Hematopoietic multipotent progenitor cell treated with erythropoietin and hydrocortisone succinate and interleukin-3 and kit ligand, for 15 days (in vitro differentiated cells): ENCODE results near the gene ANKRD44.
"Not testable (repeated sequence)": the region's sequence is repeated elsewhere in the genome, so short reads cannot be mapped to it uniquely, and the experiment has no call there.

Experiments
- DNase-seq: peaks from one replicate; pipeline ENCODE4 v3.0.0-alpha.2; 2015; ENCODE audit warnings: low spot score

Gene ANKRD44

DNA sequence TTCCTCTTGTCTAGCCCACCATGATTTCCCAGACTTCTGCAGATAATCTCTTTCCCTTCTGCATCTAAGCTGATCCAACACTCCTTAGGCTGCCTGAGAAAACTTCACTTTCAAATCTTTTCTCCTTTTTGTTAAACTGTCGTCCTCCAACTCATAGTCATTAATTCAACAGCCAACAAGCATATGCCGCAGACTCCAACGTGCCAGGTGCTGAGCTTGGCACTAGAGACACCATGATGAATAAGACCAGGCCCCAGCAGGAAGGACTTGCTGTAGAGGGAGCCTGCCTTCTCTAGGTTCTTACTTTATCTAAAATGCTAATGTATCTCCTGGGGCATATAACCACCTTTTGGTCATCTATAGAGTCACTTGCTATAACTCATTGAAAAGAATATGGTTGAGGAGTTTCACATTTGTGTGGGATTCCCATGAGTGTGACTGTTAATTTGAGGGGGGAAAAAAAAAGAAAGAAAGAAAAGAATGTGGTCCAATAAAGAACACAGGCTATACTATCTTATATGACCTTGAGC is 51.0 kb downstream of the ANKRD44 start:
- no peak for DNase-seq

- DNase-seq, result no peak
Observed at GRCh38 chr2:197258580-197258979, 52.0 kb downstream of the ANKRD44 start.

GRCh38 chr2:197256547-197257170 is 53.9 kb downstream of the ANKRD44 start:
- DNase-seq, result no peak

DNA sequence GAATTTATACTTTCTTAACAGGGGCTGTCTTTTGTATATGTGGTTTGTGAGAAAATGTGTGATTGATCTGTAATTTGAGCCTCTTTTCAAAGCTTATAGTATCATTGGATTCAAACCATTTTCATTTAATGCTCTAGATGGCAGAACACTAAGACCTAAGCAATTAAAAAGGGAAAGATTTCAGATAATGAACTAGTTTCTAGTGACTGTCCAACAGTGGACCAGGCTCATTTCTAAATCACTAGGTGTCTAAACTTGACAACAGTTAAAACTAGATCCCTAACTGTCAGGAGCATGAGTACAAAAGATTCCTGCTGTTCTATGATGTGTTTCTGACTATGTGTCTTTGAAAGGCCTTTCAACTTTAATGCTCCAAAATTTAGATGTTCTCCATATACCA is 54.6 kb downstream of the ANKRD44 start:
- DNase-seq, result no peak

DNA sequence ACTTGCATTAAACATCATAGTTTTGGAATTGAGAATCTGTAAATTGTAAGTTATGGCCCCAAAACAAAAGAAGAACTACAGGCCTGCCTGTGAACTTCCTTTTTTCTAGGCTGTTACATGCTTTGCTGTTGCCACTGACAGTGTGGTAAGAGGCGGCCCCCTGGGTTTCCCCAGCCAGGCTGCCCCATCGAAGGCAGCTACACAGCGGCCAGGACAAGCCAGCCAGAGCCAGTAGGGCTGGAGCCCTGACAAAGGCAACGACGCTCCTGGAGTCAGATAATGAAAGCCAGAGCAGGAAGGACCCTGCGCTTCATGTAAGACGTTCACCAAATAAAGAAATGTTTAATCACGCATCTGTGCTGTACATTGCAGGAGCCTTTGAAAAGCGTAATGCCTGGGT is 55.0 kb downstream of the ANKRD44 start:
- DNase-seq, result no peak

DNA sequence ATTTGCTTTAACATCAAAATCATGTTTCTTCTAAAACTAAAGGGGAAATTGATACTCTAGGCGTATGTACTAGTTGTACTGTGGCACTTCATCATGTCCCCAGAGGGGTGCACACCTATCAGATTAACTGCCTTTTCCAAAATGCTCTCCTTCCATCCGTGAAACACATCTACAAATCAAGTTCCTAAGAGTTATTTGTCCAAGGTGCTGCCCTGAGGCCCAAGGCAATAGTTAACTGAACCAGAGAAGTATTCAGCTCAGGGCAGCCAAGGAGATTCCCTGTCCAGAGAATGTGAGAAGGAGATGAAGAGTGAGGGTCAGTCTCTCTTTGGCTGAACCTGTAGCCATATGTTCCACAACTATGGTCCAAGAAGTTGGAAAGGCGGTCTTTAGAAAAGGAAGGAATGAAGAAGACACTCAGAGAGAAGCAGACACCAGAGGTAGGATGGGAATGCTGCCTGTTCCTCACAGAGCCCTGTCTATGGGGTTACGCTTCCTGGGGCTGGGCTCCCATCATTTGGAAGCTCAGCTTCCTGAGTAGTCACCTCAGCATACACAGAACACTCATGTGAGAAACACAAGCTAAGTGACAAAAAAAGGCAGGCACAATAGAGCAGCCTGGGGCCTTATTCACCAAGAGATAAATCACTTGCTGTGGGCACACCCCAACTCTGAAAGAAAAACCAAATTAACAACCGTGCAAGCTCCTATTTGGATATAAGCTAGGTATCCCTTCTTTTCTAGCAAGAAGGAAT is 55.6 kb downstream of the ANKRD44 start:
- no peak for DNase-seq

GRCh38 chr2:197251576-197251975 is 59.0 kb downstream of the ANKRD44 start:
- DNase-seq, result no peak

GRCh38 chr2:197251163-197251562 is 59.4 kb downstream of the ANKRD44 start:
- no peak for DNase-seq

GRCh38 chr2:197250084-197250397 is 60.5 kb downstream of the ANKRD44 start:
- no peak for DNase-seq

GRCh38 chr2:197249381-197250083 is 61.0 kb downstream of the ANKRD44 start:
- no peak for DNase-seq

DNA sequence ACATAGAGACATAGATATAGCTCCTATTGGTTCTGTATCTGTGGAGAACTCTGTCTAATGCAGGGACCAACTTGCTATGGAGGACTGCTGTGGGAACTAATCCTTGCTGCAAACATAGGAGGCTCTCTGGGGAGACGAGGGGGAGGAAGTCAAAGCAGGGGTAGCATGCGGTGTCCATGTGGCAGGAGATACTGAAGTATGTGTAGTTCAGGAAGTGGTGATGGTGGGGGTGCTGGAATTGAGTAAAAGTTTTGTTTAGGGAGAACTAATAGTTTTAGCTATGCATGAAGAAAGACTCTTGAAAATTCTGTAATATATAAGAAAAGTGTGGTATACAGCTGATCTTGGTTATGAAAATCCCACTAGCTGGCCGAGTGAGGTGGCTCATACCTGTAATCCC is 62.0 kb downstream of the ANKRD44 start:
- DNase-seq, result no peak

GRCh38 chr2:197248001-197248401 is 62.6 kb downstream of the ANKRD44 start:
- DNase-seq, result no peak

DNA sequence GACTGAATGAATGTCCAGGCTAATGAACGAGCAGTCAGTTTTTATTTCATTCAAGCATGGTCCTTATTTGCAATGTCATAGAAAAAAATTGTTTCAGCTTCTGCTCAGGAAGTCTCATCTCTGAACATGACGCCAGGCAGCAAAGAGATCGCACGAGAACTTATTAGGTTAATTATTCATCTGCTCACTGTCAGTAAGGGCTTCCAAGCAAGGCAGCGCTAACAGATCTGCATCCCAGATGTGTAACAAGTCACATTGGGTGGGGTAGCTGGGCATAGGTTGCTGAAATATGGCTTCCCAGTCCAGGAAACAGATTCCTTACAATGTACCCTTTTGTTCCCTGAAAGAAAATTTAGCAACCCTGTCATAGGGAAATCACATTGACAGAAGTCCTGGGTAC is 63.5 kb downstream of the ANKRD44 start:
- no peak for DNase-seq

DNA sequence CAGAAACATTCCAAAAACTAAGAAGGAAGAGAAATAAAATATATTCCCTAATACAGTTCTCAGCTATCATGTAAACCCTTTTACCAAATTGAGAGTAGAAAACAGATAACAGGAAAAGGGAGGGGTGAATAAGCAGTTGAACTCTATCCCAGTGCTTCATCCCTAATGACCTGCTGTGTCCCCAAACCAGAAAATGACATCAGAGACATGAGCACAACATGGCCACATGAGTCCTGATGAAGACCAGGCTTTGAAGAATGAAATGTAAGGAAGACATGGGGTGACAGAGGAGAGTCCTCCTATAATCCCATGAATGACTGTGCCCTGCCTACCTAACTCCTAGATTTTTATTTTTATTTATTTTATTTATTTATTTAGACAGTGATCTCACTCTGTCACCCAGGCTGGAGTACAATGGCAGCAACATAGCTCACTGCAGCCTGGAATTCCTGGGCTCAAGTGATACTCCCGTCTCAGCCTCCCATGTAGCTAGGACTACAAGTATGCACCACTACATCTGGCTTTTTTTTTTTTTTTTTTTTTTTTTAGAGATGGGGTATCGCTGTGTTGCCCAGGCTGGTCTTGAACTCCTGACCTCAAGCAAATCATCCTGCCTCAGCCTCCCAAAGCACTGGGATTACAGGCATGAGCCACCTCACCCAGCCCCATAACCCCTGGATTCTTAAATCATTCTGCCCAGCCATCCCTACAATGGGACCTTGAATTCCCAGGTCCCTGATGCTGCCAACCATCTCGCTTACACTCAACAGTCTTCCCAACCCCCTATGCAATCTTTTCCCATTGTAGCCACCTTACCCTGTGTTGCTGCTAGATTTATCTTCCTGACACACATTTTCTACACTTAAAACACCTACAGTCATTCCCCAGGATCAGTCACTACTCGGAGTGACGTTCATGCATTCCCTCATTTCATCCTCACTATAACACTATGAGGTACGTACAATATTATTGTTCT is 64.5 kb downstream of the ANKRD44 start:
- no peak for DNase-seq

GRCh38 chr2:197244349-197244748 is 66.2 kb downstream of the ANKRD44 start:
- no peak for DNase-seq

- DNase-seq, result no peak
Observed at GRCh38 chr2:197242719-197243118, 67.9 kb downstream of the ANKRD44 start.

DNA sequence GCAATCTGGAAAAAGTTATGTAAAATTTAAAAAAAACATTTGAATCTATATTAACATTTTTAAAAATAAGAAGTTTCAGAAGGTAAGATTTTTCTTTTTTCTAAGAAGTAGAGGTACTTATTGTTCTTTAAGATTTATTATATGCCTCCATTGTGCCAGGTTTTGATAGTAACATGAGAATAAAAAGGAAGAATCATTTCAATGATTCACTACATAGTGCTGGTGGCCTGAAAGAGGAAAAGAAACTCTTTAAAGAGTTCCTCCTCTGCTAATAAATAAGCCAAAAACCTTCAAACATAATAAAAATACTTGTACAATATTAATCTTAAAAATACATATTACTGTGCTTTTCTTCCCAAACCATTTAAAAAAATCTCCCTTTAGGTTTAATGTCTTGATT is 69.0 kb downstream of the ANKRD44 start:
- no peak for DNase-seq

- no peak for DNase-seq
Observed at GRCh38 chr2:197241153-197241552, 69.4 kb downstream of the ANKRD44 start.

GRCh38 chr2:197240421-197241041 is 70.0 kb downstream of the ANKRD44 start:
- no peak for DNase-seq

DNA sequence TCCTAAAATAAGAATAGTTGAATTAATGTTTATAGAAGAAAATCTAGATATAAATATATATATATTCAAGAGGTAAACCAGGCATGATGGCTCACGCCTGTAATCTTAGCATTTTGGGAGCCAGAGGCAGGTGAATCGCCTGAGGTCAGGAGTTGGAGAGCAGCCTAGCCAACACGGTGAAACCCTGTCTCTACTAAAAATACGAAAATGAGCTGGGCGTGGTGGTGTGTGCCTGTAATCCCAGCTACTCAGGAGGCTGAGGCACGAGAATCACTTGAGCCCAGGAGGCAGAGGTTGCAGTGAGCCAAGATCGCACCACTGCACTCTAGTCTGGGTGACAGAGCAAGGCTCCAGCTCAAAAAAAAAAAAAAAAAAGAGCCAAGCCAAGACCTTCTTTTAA is 70.6 kb downstream of the ANKRD44 start:
- not testable (repeated sequence) for DNase-seq

- no peak for DNase-seq
Observed at GRCh38 chr2:197239434-197239833, 71.1 kb downstream of the ANKRD44 start.

DNA sequence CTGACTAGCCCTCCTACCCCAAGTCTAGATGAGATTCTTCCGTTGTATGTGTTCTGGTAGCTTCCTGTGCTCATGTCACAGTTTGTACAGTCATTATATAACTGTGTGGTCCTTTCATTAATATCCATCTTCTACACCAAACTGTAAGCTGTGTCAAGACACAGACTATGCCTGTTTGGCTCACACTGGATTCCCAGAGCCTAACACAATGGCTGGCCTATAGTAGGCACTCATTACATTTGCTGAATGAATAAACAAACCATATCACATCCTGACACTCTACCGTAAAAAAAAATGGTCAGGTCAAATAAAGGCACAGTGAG is 72.6 kb downstream of the ANKRD44 start:
- no peak for DNase-seq
